Measurements from ENCODE around the gene GRIFIN. TPM values are rescaled to one million over a fixed set of nuclear protein-coding genes. Genes with fewer than 3 reads are reported as not detected.

Gene GRIFIN
- polyA plus RNA-seq, 2 of the 4 experiments (the other 2 are of a cell fraction), result not detected

DNA sequence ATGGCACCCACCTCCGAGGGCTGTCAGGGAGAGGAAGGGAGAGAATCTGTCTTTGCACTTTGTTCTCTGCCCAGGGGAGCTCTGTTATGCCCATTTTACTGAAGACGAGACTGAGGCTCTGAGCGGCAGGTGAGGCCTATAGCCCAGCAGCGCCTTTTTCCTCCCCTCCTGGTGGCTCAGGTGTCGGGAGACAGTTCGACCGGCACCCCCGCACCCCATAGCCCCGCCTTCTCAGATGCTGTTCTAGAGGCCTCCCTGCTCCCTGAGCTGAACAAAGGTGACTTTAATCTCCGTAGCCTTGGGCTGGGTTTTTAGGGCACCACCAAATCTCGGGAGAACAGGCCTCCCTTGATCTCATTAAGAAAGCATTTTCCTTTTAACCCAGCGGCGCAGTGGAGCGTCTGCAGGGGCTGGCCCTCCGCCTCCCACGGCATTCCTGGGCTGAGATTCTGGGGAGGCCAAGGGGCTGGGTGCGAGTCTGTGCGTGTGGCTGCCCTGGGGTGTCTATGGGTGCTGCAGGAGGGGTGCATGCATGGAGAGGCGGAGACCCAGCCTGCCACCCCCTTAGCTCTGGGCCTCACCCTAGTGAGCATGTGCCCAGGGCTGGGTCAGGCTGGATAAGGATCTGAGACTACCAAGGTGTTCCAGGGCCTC, 46.7 kb upstream of the GRIFIN start:
- DNase-seq (ENCODE audit: low read depth in 1 of 2, low spot score in 1 of 2) (peak; percentile 35 to 58), FAIRE-seq (no peak), ATAC-seq (peak in 1 of 2 experiments; percentile 1; a peak in 1 of 6 replicates)
- peak overlapping the region; percentile 25; the same call in 1 of the 3 replicates for H3K4me3 ChIP-seq
- H3K4me1 ChIP-seq, result peaks cover 76% of the 10 kb centered on the region
- H3K4me2 ChIP-seq, result peak overlapping the region; percentile 99
- H3K27ac ChIP-seq, result peak overlapping the region; percentile 81 to 95
- ChIA-PET CTCF (interaction anchor here (0.7 to 1.6 kb wide), 5 partner anchors 35 to 72 kb away, joined by 3 to 4 read pairs (median 3); partner anchors contain the start of gene IQCE), POLR2A (no interaction called here)
- whole genome bisulfite sequencing (ENCODE audit: missing lambda C conversion rate), result 50% methylated on average over 11 of the region's 19 CpGs
- H3K9me3 ChIP-seq, result no peaks in the 10 kb centered on the region
- peak; percentile 88; the same call in 1 of the 2 replicates for TF ChIP-seq KDM1A (IDR thresholded peaks at IDR 0.05; ENCODE audit: low read depth)
- peak; percentile 67; the same call in 1 of the 2 replicates for TF ChIP-seq MAX (IDR thresholded peaks at IDR 0.05)
- TF ChIP-seq REST (IDR thresholded peaks at IDR 0.05), result peak; percentile 36; the same call in 1 of the 2 replicates
- TF ChIP-seq PBX3 (IDR thresholded peaks at IDR 0.05), result no peak
- TF ChIP-seq CHD2 (IDR thresholded peaks at IDR 0.05; ENCODE audit: low read length, partially characterized antibody), result peak; percentile 74

DNA sequence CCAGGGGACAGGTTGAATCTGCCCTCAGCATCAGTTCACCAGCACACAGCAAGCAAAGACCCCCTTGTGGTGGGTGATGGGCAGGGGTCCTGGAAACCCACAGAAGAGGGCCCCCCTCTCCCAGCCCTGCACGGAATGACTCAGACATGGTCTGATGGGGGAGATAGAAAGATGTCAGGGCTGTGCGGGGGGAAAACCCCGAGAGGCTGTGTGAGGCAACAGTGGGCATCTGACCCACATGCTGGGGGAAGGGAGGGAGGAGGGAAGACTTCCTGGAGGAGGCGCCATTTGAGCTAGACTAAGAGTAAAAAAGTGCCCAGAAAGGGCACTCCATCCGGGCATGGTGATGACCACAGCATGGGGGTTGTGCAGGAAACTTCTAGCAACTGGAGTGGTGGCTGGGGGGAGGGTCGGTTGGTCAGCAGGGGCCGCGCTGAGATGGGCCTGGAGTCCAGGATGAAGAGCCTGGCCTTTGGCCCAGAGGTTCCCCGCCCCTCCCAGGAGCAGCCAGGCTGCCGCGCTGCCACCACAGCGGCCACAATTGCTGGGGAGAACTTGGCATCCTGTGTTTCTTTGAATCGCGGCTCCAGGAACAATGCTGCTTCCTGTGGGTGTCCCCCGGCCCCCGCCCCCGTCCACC, 45.9 kb upstream of the GRIFIN start:
- peak overlapping the region; percentile 11; the same call in 1 of the 3 replicates for H3K4me3 ChIP-seq
- H3K27ac ChIP-seq, result peak overlapping the region; percentile 81 to 95
- 16% methylated on average over 13 of the region's 17 CpGs for WGBS (ENCODE audit: missing lambda C conversion rate)
- H3K9me3 ChIP-seq, result no peaks in the 10 kb centered on the region
- H3K4me1 ChIP-seq, result peaks cover 76% of the 10 kb centered on the region
- peak overlapping the region; percentile 99 for H3K4me2 ChIP-seq
- peak; percentile 35; the same call in 1 of the 2 replicates for TF ChIP-seq KDM1A (IDR thresholded peaks at IDR 0.05; ENCODE audit: low read depth)
- peak; percentile 99 for TF ChIP-seq ZFP36 (IDR thresholded peaks at IDR 0.05; ENCODE audit: borderline replicate concordance, partially characterized antibody)
- TF ChIP-seq MAZ (IDR thresholded peaks at IDR 0.05; ENCODE audit: borderline replicate concordance, low read depth, low read length), result no peak
- TF ChIP-seq, protein P1, sequence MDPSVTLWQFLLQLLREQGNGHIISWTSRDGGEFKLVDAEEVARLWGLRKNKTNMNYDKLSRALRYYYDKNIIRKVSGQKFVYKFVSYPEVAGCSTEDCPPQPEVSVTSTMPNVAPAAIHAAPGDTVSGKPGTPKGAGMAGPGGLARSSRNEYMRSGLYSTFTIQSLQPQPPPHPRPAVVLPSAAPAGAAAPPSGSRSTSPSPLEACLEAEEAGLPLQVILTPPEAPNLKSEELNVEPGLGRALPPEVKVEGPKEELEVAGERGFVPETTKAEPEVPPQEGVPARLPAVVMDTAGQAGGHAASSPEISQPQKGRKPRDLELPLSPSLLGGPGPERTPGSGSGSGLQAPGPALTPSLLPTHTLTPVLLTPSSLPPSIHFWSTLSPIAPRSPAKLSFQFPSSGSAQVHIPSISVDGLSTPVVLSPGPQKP (IDR thresholded peaks at IDR 0.05; ENCODE audit: low read depth, low read length), result no peak
- TF ChIP-seq TFCP2L1 (CRISPR knock-in tag; IDR thresholded peaks at IDR 0.05), result no peak
- TF ChIP-seq JUNB (IDR thresholded peaks at IDR 0.05), result no peak
- no peak for TF ChIP-seq ZC3H11A (IDR thresholded peaks at IDR 0.05)
- no peak for TF ChIP-seq HES2 (IDR thresholded peaks at IDR 0.05)
- TF ChIP-seq FOSB (CRISPR knock-in tag; IDR thresholded peaks at IDR 0.05), result no peak
- TF ChIP-seq, protein P2, sequence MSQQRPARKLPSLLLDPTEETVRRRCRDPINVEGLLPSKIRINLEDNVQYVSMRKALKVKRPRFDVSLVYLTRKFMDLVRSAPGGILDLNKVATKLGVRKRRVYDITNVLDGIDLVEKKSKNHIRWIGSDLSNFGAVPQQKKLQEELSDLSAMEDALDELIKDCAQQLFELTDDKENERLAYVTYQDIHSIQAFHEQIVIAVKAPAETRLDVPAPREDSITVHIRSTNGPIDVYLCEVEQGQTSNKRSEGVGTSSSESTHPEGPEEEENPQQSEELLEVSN (IDR thresholded peaks at IDR 0.05; ENCODE audit: borderline replicate concordance, low read depth), result no peak
- peak in 1 of 2 experiments; percentile 65; a peak in 2 of 4 replicates for TF ChIP-seq CEBPB (IDR thresholded peaks at IDR 0.05)
- no peak for TF ChIP-seq EHF (CRISPR knock-in tag; IDR thresholded peaks at IDR 0.05)
- CTCF ChIA-PET, result interaction anchor here (0.7 to 0.8 kb wide), 2 partner anchors 36 to 73 kb away, joined by 3 read pairs; partner anchors contain the start of gene IQCE
- POLR2A ChIA-PET, result no interaction called here
- FAIRE-seq (no peak), ATAC-seq (no peak), DNase-seq (ENCODE audit: low read depth in 1 of 2, low spot score in 1 of 2) (peak in 1 of 2 experiments; percentile 51)

All from A549 (cell line).